ENCODE data around the gene CHRNA9.

- TF ChIP-seq CTCF (IDR thresholded peaks at IDR 0.05) (no peak), POLR2AphosphoS5 (IDR thresholded peaks at IDR 0.05; ENCODE audit: low read depth, low read length) (no peak), REST (IDR thresholded peaks at IDR 0.05; ENCODE audit: insufficient read depth in 1 of 2, low read depth in 2 of 2, low read length in 1 of 2) (no peak), TCF7L2 (IDR thresholded peaks at IDR 0.05; ENCODE audit: low read depth, low read length) (no peak), SIN3A (IDR thresholded peaks at IDR 0.05; ENCODE audit: borderline replicate concordance, insufficient read depth, low read depth, low read length) (no peak)
Observed at GRCh38 chr4:40395166-40395900, 60.2 kb downstream of the CHRNA9 start.
